ENCODE data around the gene MORN1. TPM values are rescaled to one million over a fixed set of nuclear protein-coding genes. Genes with fewer than 3 reads are reported as not detected.
A peak's percentile ranks its signal among the peaks of the same experiment; 100 is the strongest.

MORN1 gene
- total RNA-seq, 1 donor from 2014 or later, result 10.8 TPM

DNA sequence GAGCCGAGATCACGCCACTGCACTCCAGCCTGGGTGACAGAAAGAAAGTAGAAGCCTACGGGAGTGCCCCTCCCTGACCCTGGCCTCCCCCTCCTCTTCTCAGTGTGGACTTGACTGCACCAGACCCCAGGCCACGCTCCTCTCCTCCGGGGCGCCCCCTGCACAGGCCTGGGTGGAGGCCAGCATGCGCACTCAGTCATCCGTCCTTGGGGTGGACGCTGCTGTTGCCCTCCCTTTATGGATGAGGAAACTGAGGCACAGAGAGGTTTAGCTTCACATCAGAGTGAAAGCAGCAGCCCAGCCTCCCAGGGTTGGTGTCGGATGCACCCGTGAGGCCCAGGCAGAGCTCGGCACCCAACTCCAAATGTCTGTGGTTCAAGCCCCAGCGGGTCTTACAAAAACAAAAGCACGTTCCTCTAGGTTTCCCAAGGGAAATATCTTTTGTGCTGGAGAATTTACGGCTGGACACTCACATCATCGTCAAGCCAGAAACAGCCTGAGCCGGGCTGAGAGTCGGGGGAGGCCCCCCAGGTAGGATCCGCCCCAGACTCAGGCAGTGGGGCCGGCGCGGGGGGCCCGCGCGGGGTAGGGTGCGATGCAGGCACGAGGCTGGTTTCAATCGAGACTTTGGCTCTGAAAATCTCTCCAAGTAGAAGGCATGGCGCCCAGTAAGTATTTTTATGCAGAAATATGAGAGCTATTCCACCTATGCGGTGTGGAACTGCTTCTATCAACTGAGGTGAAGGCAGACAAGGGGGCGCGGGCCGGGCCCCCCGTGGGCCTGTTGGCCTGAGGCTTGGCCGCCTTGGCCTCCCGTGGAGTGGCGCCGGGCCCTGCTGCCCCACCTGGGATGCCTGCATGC is 36.6 kb downstream of the MORN1 start:
- Mint-ChIP-seq H3K27me3 (ENCODE audit: unreplicated experiment) (no peaks in the 10 kb centered on the region), H3K4me3 (ENCODE audit: unreplicated experiment) (no peak overlapping the region), H3K27ac (ENCODE audit: unreplicated experiment) (no peak overlapping the region), H3K36me3 (ENCODE audit: unreplicated experiment) (no peaks in the 10 kb centered on the region), H3K9me3 (ENCODE audit: unreplicated experiment) (peaks cover 2% of the 10 kb centered on the region), H3K4me1 (ENCODE audit: low read depth, unreplicated experiment) (peaks cover 4% of the 10 kb centered on the region)
- DNase-seq, result no peak
- TF ChIP-seq, protein P1, sequence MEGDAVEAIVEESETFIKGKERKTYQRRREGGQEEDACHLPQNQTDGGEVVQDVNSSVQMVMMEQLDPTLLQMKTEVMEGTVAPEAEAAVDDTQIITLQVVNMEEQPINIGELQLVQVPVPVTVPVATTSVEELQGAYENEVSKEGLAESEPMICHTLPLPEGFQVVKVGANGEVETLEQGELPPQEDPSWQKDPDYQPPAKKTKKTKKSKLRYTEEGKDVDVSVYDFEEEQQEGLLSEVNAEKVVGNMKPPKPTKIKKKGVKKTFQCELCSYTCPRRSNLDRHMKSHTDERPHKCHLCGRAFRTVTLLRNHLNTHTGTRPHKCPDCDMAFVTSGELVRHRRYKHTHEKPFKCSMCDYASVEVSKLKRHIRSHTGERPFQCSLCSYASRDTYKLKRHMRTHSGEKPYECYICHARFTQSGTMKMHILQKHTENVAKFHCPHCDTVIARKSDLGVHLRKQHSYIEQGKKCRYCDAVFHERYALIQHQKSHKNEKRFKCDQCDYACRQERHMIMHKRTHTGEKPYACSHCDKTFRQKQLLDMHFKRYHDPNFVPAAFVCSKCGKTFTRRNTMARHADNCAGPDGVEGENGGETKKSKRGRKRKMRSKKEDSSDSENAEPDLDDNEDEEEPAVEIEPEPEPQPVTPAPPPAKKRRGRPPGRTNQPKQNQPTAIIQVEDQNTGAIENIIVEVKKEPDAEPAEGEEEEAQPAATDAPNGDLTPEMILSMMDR (IDR thresholded peaks at IDR 0.05; ENCODE audit: partially characterized antibody, unreplicated experiment), result no peak

DNA sequence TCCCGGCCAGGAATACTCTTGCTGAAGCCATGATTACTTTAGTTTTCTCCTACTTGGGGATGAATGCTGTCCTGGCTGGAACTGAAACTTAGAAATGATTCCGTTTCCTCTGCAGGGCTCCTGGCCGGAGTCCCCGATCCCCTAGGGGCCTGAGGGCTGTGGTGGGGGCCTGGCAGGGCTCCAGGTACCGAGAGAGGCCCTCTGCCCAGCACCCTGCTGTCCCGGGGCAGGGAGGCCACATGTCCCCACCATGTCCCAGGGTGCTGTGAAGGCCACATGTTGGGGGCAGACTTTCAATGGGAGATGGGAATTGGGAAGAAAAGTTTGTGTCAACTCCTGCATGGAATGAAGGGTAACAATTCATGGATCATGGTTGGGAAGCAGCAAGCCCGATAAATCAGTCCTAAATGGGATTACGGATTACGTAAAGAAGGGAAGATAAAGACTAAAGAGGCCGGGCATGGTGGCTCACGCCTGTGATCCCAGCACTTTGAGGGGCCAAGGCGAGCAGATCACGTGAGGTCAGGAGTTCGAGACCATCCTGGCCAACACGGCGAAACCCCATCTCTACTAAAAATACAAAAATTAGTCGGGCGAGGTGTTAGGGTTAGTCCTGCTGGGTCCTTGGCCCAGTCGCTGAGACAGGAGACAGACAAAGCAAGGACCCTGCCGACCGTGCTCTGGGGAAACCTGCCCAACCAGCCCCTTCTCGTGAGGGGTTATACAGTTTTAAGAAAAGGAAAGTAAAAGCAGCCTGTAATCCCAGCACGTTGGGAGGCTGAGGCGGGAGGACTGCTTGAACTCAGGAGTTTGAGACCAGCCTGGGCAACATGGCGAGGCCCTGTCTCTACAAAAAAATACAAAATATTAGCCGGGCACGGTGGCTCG is 37.6 kb downstream of the MORN1 start:
- no peaks in the 10 kb centered on the region for H3K36me3 Mint-ChIP-seq (ENCODE audit: unreplicated experiment)
- no peak overlapping the region for H3K4me3 Mint-ChIP-seq (ENCODE audit: unreplicated experiment)
- H3K4me1 Mint-ChIP-seq (ENCODE audit: low read depth, unreplicated experiment), result peaks cover 8% of the 10 kb centered on the region
- H3K27ac Mint-ChIP-seq (ENCODE audit: unreplicated experiment), result no peak overlapping the region
- peaks cover 6% of the 10 kb centered on the region for H3K9me3 Mint-ChIP-seq (ENCODE audit: unreplicated experiment)
- TF ChIP-seq, protein P1 (IDR thresholded peaks at IDR 0.05; ENCODE audit: partially characterized antibody, unreplicated experiment), result no peak
- H3K27me3 Mint-ChIP-seq (ENCODE audit: unreplicated experiment), result peaks cover 5% of the 10 kb centered on the region
- DNase-seq, result no peak

DNA sequence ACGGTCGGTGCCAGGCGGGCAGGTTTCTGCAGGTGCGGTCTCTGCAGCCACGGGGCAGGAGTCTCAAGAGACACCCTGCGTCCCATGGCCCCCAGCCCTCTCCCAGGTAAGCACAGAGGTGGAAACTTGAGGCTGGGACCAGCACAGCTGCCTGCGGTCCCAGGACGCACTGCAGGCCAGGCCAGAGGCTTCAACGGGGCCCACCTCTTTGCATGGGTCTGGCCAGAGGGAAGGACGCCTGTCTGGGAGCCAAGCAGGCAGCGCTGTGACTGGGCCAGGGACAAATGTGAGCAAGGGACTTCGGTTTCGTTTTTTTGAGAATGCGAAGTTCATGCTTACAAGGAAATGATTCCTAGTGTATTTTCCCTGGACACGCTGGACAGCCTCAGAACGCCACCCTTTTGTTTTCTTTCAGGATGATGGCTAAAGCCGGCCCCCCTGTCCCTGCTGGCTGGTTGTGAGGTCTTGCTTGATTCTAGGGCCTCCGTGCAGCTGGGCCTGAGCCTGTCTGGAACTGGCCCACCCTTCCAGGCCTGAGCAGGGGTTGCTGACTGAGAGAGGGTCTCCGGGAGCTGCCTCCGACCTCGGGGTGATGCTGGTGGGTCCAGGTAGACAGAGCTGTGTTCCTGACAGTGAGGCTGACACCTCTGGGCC is 38.3 kb downstream of the MORN1 start:
- peaks cover 8% of the 10 kb centered on the region for H3K4me1 Mint-ChIP-seq (ENCODE audit: low read depth, unreplicated experiment)
- peaks cover 5% of the 10 kb centered on the region for H3K27me3 Mint-ChIP-seq (ENCODE audit: unreplicated experiment)
- no peaks in the 10 kb centered on the region for H3K36me3 Mint-ChIP-seq (ENCODE audit: unreplicated experiment)
- H3K4me3 Mint-ChIP-seq (ENCODE audit: unreplicated experiment), result no peak overlapping the region
- no peak overlapping the region for H3K27ac Mint-ChIP-seq (ENCODE audit: unreplicated experiment)
- peaks cover 6% of the 10 kb centered on the region for H3K9me3 Mint-ChIP-seq (ENCODE audit: unreplicated experiment)
- TF ChIP-seq, protein P1 (IDR thresholded peaks at IDR 0.05; ENCODE audit: partially characterized antibody, unreplicated experiment), result no peak
- DNase-seq, result no peak

DNA sequence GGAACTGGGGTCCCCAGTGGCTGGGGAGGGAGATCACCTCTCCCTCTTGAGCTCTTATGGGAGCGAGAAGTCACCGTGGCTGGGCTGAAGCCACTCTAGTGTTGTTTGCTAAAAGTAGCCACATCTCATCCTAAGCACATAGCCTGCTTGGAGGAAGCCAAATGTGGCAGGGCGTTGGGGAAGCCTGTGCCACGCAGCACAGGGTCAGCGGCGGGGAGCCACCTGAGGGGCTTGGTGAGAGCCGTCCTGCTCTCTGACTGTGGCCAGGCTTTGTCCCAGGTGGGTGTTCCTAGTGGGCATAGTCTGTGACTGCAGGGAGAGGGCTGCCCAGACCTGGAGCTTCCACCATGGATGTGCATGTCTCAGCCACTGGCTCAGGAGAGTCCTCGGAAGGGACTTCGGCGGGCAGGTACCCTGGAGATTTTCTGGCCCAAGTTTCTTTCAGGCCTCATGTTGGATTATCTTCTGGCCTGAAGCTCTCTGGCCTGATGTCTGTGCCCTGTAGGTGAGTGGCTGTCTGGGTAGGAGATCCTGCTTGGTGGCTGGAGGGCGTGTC is 38.9 kb downstream of the MORN1 start:
- H3K27me3 Mint-ChIP-seq (ENCODE audit: unreplicated experiment), result peaks cover 5% of the 10 kb centered on the region
- H3K4me3 Mint-ChIP-seq (ENCODE audit: unreplicated experiment), result no peak overlapping the region
- H3K27ac Mint-ChIP-seq (ENCODE audit: unreplicated experiment), result no peak overlapping the region
- TF ChIP-seq, protein P1 (IDR thresholded peaks at IDR 0.05; ENCODE audit: partially characterized antibody, unreplicated experiment), result no peak
- DNase-seq, result peak; percentile 9
- H3K4me1 Mint-ChIP-seq (ENCODE audit: low read depth, unreplicated experiment), result peaks cover 8% of the 10 kb centered on the region
- H3K9me3 Mint-ChIP-seq (ENCODE audit: unreplicated experiment), result peaks cover 6% of the 10 kb centered on the region
- no peaks in the 10 kb centered on the region for H3K36me3 Mint-ChIP-seq (ENCODE audit: unreplicated experiment)
